ENCODE results near the gene ZDHHC14. TPM values are rescaled to one million over a fixed set of nuclear protein-coding genes. Genes with fewer than 3 reads are reported as not detected.

Gene ZDHHC14
- total RNA-seq, 1 donor, result 4.3 TPM

DNA sequence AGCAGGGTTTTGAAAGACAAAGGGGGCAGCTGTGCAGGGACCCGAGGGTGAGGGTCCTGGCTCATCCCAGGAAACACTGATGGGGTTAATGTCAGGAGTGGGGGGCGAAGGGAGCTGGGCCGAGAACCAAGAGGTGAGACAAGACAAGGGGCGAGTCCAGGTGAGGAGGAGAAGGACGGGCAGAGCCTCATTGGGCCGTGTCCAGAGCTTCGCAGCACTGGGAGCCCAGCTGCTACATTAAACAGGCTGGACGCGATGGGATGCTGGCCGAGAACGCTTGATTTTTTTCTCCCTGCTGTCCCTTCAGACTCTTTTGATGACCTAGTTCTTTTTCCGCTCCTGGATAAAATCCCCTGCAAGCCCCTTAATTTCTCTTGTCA is 269.3 kb downstream of the ZDHHC14 start:
- H3K4me3 ChIP-seq (ENCODE audit: low read depth, low read length), result no peak overlapping the region
- no peak for DNase-seq (ENCODE audit: low read depth)
- no peak for TF ChIP-seq CTCF (IDR thresholded peaks at IDR 0.05; ENCODE audit: insufficient read depth, low read depth, low read length)

- no peak overlapping the region for H3K4me3 ChIP-seq (ENCODE audit: low read depth, low read length)
- TF ChIP-seq CTCF (IDR thresholded peaks at IDR 0.05; ENCODE audit: insufficient read depth, low read depth, low read length), result no peak
- DNase-seq (ENCODE audit: low read depth), result no peak
Measured at GRCh38 chr6:157650801-157651200, 269.8 kb downstream of the ZDHHC14 start.

- TF ChIP-seq CTCF (IDR thresholded peaks at IDR 0.05; ENCODE audit: insufficient read depth, low read depth, low read length), result no peak
- no peak for DNase-seq (ENCODE audit: low read depth)
- no peak overlapping the region for H3K4me3 ChIP-seq (ENCODE audit: low read depth, low read length)
Measured at GRCh38 chr6:157651731-157652490, 270.9 kb downstream of the ZDHHC14 start.

GRCh38 chr6:157652601-157653363 is 271.8 kb downstream of the ZDHHC14 start:
- DNase-seq (ENCODE audit: low read depth), result no peak
- TF ChIP-seq CTCF (IDR thresholded peaks at IDR 0.05; ENCODE audit: insufficient read depth, low read depth, low read length), result no peak
- H3K4me3 ChIP-seq (ENCODE audit: low read depth, low read length), result no peak overlapping the region

- DNase-seq (ENCODE audit: low read depth), result no peak
- H3K4me3 ChIP-seq (ENCODE audit: low read depth, low read length), result no peak overlapping the region
- TF ChIP-seq CTCF (IDR thresholded peaks at IDR 0.05; ENCODE audit: insufficient read depth, low read depth, low read length), result no peak
Measured at GRCh38 chr6:157653521-157653920, 272.5 kb downstream of the ZDHHC14 start.

DNA sequence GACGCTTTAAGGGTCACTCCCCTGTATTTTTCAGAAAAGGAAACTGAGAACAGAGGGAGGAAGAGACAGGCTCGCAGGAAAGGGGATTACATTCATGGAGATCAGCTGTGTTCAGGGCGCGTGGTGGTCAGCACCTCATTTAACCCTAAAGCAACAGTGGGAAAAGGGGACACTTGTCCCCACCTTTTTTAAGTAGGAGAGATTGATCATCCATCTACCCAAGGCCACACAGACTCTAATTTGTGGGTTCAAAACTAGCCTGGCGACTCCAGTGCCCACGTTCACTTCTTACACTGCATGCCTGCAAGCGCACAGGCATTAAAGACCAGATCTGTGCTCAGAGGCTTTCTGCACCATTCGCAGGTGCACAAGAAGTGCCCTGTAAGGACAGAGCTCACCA is 274.1 kb downstream of the ZDHHC14 start:
- H3K4me3 ChIP-seq (ENCODE audit: low read depth, low read length), result no peak overlapping the region
- TF ChIP-seq CTCF (IDR thresholded peaks at IDR 0.05; ENCODE audit: insufficient read depth, low read depth, low read length), result no peak
- DNase-seq (ENCODE audit: low read depth), result no peak
